ENCODE results near the gene FILIP1L. TPM values are rescaled to one million over a fixed set of nuclear protein-coding genes. Genes with fewer than 3 reads are reported as not detected.

The FILIP1L gene
- total RNA-seq, 1 donor from 2014 or later: 1.5 TPM

DNA sequence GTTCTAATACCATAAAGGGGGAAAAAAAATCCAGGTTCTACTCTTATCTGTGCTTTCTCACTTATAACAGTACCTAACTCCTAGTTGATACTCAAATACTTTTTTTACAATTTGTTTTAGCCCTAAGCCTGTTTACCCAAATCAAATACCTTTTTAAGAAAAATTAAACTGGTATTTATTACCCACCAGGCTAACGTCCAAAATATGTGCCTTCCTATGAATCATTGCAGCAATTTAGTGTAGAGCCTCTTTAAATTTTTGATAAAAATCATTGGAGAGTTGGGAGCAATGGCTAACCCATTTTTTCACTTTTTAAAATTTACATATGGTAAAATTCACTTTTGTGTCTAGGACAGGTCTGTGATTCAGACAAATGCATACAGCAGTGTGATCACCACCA is 27.9 kb downstream of the FILIP1L start:
- ChIA-PET CTCF (interaction anchor here (0.8 kb wide), 1 partner anchor 17 kb away, joined by 3 read pairs; no protein-coding TSS in a partner anchor), POLR2A (interaction anchor here (1.0 kb wide), 1 partner anchor 39 kb away, joined by 4 read pairs; no protein-coding TSS in a partner anchor)
- Mint-ChIP-seq H3K27ac (no peak overlapping the region), H3K36me3 (ENCODE audit: low read depth) (no peaks in the 10 kb centered on the region), H3K9me3 (no peaks in the 10 kb centered on the region), H3K27me3 (no peaks in the 10 kb centered on the region), H3K4me3 (no peak overlapping the region), H3K4me1 (peaks cover 18% of the 10 kb centered on the region)
- ATAC-seq (ENCODE audit: low read depth) (no peak), DNase-seq (no peak)
- intact Hi-C loops (cut with micrococcal nuclease): no loop called here
- TF ChIP-seq, protein P1, sequence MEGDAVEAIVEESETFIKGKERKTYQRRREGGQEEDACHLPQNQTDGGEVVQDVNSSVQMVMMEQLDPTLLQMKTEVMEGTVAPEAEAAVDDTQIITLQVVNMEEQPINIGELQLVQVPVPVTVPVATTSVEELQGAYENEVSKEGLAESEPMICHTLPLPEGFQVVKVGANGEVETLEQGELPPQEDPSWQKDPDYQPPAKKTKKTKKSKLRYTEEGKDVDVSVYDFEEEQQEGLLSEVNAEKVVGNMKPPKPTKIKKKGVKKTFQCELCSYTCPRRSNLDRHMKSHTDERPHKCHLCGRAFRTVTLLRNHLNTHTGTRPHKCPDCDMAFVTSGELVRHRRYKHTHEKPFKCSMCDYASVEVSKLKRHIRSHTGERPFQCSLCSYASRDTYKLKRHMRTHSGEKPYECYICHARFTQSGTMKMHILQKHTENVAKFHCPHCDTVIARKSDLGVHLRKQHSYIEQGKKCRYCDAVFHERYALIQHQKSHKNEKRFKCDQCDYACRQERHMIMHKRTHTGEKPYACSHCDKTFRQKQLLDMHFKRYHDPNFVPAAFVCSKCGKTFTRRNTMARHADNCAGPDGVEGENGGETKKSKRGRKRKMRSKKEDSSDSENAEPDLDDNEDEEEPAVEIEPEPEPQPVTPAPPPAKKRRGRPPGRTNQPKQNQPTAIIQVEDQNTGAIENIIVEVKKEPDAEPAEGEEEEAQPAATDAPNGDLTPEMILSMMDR (IDR thresholded peaks at IDR 0.05): no peak

DNA sequence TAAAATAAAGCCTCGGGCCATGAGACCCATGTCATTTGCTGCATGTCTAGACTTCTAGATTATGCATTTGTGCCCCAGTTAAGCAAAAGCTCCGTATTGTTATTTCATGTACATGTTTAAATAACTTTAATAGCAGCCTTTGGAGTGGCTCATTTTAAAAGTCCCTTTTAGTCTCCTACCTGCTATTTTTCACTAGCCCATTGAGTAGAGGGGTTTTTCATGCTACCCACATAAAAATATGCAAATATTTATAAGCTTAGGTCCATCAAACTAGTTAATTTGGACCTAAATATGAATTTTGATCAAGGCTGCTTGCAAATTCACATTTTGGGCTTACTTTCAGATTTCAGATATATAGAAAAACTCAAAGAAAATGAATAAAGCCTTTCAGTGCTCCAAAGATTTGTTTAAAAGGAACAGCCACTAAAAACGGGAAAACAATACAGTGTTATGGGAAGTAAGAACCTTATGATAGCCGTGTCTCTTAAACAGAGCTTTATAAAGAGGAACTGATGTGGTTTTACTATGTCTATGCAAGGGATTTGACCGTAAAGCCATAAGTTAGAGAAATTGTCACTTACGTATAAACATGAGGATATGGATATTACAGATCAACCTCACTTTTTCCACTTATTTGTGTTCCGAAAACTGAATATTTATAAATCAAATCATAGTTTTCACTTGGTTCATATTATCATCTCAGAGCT is 30.0 kb downstream of the FILIP1L start:
- ChIA-PET CTCF (interaction anchor here (1.0 to 1.1 kb wide), 3 partner anchors 170 to 253 kb away, joined by 3 to 7 read pairs (median 4); no protein-coding TSS in a partner anchor), POLR2A (interaction anchor here (0.6 to 1.5 kb wide), 4 partner anchors 10 to 256 kb away, joined by 3 to 9 read pairs (median 4); partner anchors contain the start of gene TBC1D23)
- TF ChIP-seq, protein P1 (IDR thresholded peaks at IDR 0.05): no peak
- peak; percentile 61 for ATAC-seq (ENCODE audit: low read depth)
- Mint-ChIP-seq H3K27me3 (no peaks in the 10 kb centered on the region), H3K4me1 (peaks cover 18% of the 10 kb centered on the region), H3K9me3 (no peaks in the 10 kb centered on the region), H3K36me3 (ENCODE audit: low read depth) (no peaks in the 10 kb centered on the region), H3K27ac (no peak overlapping the region), H3K4me3 (peak overlapping the region; percentile 25)
- intact Hi-C loops (cut with micrococcal nuclease): no loop called here
- no peak for DNase-seq

DNA sequence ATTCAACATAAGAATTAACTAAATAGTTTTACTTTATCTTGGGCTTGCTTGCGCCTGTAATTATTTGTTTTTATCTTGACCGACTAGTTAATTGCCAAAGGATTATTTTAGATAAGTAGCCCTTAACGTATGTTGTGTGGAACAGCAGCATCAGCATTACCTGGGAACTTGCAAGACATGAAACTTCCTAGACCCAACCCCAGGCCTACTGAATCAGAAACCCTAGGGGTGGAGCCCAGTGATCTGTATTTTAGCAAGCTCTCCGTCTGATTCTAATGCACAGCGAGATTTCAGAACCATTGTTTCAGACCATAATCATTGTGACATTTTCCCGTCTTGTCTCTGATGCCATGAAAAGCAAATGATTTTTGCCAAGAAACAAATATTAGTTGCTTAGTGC is 31.1 kb downstream of the FILIP1L start:
- DNase-seq (no peak), ATAC-seq (ENCODE audit: low read depth) (no peak)
- POLR2A ChIA-PET: interaction anchor here (1.5 kb wide), 1 partner anchor 9 kb away, joined by 9 read pairs; no protein-coding TSS in a partner anchor
- Mint-ChIP-seq H3K9me3 (no peaks in the 10 kb centered on the region), H3K4me1 (peaks cover 18% of the 10 kb centered on the region), H3K27ac (no peak overlapping the region), H3K4me3 (no peak overlapping the region), H3K27me3 (no peaks in the 10 kb centered on the region), H3K36me3 (ENCODE audit: low read depth) (no peaks in the 10 kb centered on the region)
- intact Hi-C loops (cut with micrococcal nuclease): no loop called here
- TF ChIP-seq, protein P1 (IDR thresholded peaks at IDR 0.05): no peak
- CTCF ChIA-PET: no interaction called here

DNA sequence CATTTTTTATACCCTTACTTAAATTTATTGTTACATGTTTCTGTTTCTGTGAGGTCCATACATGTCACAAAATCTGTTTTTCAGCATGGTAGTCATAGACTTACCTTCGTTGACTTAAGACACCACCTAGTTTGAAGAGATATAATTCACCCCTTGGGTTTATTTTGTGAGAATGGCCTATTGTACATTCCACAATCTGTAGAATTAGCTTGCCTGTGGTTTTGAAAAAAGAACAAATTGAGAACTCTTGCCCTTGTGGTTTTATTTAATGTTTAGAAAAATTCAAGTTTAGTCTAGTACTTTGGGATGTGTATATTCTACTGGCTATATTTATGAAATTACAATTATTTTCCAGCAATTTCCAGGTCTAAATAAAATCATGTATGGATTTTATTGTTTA is 31.6 kb downstream of the FILIP1L start:
- ChIA-PET CTCF (no interaction called here), POLR2A (no interaction called here)
- H3K4me1 Mint-ChIP-seq: peaks cover 18% of the 10 kb centered on the region
- no peaks in the 10 kb centered on the region for H3K36me3 Mint-ChIP-seq (ENCODE audit: low read depth)
- H3K27me3 Mint-ChIP-seq: no peaks in the 10 kb centered on the region
- ATAC-seq (ENCODE audit: low read depth) (no peak), DNase-seq (no peak)
- TF ChIP-seq, protein P1 (IDR thresholded peaks at IDR 0.05): no peak
- intact Hi-C loops (cut with micrococcal nuclease): no loop called here
- H3K4me3 Mint-ChIP-seq: no peak overlapping the region
- H3K27ac Mint-ChIP-seq: no peak overlapping the region
- no peaks in the 10 kb centered on the region for H3K9me3 Mint-ChIP-seq

DNA sequence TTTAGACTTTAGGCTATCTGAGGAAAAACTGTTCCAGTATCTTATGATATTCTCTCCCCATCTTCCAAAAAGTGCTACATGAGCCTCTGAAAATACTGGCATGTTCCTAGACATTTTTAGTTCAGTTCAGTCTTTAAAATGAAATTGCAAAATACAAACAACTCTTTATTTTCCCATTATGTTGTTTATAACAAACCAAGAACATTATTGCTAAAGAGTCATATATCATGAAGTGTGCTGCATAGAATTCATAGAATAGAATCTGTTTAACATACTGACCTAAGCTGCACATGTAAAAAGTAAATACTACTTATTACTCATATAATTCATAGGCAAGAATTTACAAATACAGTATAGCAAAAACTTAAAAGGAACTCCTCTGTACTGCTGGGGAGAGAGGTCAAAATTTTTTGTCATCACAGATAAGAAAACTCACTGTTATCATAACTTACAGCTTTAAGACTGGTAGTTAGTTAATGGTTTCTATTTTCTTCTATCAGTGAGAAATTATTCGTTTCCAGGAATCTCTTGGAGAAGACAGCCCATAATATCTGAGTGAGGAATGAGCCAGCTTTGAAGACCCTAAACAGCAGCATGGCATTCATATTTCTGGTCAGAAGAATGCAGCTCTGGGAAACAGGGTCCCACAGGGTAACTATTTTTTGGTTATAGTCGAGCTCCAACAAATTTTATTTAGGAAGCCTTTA is 32.2 kb downstream of the FILIP1L start:
- ATAC-seq (ENCODE audit: low read depth): no peak

More for the DNA sequence above, 32.2 kb downstream of the FILIP1L start:
- H3K27me3 Mint-ChIP-seq: no peaks in the 10 kb centered on the region
- POLR2A ChIA-PET: no interaction called here
- CTCF ChIA-PET: no interaction called here
- no peak overlapping the region for H3K27ac Mint-ChIP-seq
- no peaks in the 10 kb centered on the region for H3K36me3 Mint-ChIP-seq (ENCODE audit: low read depth)
- DNase-seq: no peak
- no peak overlapping the region for H3K4me3 Mint-ChIP-seq
- TF ChIP-seq, protein P1 (IDR thresholded peaks at IDR 0.05): no peak
- H3K4me1 Mint-ChIP-seq: peaks cover 16% of the 10 kb centered on the region
- intact Hi-C loops (cut with micrococcal nuclease): no loop called here
- no peaks in the 10 kb centered on the region for H3K9me3 Mint-ChIP-seq
